HuH-7 (cell line): Measurements from ENCODE around the gene RAI2.

Experiments used
- DNase-seq: peaks from one replicate; pipeline ENCODE4 v3.0.0; 2011; ENCODE audit warnings: low spot score

RAI2 gene

DNA sequence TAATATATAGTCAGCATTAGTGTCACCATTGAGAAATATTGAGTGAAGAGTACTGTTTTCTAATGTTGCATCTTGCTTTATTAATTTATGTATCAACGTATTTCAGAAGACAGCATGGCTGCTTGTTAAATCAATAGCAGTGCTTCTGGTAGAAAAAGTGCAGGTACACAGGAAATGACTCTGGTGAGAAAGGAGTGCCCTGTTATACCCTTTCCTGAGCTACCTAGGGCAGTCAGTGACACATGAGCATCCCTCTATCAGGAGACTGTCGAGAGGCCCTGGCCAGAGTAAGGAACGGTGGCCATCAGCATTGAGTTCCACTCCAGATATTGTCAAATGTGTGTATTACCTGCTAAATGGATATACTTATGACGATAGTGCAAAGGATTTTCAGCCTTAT lies 81.7 kb downstream of the RAI2 start:
- DNase-seq: no peak

DNA sequence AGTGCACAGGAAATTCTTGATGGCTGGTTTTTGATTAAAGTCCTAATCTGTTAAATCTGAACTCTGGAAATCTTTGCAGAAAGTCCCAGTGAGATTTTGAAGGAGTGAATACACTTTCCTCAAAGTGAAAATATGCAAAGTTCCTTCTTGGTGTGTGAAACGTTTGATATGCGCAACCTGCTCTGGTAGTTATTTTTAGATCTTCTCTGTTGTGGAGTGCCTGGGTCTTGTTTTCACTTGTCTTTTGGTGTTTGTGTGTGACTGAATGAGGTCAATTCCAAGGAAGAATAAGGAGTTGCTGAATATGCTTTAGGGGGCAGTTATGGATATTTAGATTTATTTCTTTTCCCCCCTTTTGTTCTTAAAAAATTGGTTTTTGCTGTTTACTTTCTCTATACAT lies 82.1 kb downstream of the RAI2 start:
- DNase-seq: no peak

DNA sequence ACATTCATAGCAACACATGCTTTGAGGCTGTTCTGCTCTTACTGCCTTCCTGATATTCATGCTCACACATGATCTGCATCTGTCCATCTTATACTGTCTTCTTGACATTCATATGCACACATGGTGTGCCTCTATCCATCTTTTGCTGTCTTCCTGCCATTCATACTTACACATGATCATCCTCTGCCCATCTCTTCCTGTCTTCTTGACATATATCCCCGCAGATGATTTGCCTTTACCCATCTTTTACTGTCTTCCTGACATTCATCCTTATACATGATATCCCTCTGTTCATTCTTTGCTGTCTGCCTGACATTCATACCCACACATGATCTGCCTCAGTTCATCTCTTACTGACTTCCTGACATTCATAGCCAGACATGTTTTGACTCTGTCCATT lies 87.0 kb downstream of the RAI2 start:
- DNase-seq: no peak

DNA sequence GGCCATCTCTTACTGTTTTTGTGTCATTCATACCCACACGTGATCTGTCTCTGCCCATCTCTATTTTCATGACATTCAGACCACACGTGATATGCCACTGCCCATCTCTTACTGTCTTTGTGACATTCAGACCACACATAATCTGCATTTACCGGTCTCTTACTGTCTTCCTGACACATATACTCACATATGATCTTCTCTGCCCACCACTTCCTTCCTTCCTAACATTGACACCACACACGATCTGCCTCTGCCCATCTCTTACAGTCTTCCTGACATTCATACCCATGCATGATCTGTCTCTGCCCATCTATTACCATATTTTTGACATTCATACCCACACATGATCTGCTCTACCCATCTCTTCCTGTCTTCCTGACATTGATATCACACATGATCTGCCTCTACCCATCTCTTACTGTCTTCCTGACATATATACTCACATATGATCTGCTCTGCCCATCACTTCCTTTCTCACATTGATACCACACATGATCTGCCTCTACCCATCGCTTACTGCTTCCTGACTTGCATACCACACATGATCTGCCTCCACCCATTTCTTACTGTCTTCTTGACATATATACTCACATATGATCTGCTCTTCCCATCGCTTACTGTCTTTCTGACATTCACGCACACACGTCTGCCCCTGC lies 87.7 kb downstream of the RAI2 start:
- DNase-seq: no peak

DNA sequence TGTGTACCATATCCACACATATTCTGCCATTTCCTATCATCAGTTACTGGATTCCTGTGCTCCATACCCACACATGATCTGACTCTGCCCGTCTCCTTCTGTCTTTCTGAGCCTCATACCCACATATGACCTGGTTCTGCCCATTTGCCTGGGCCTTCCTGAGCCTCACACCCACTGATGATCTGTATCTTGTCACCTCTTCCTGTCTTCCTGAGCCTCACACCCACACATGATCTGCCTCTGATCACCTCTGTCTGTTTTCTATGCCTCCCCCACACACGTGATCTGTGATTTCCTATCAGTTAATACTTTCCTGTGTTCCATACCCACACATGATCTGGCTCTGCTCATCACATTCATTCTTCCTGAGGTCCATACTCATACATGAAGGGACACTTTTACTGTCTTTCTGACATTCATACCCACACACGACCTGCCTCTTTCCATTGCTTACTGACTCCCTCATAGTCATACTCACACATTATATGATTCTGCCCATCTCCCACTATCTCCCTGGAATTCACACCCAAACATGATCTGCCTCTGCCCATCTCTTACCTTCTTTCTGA lies 91.3 kb downstream of the RAI2 start:
- no peak for DNase-seq

DNA sequence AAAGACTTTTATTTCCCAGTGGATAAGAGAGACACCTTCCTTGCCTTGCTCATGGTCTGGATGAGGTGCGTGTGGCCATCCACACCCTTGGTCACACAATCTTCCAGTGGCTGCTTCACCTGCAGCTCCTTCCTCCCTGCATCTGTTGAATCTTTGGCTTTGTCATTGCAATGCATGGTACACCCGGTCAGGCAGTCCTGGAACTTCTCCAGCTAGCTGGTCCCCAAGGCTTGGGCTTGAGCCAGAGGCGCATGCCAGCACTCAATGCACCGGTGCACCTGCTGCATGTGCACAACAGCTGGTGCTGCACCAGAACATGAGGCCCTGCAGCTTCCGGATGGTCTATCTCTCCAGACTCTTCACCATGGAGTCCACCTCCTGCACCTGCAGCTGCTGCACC lies 92.1 kb downstream of the RAI2 start:
- no peak for DNase-seq

DNA sequence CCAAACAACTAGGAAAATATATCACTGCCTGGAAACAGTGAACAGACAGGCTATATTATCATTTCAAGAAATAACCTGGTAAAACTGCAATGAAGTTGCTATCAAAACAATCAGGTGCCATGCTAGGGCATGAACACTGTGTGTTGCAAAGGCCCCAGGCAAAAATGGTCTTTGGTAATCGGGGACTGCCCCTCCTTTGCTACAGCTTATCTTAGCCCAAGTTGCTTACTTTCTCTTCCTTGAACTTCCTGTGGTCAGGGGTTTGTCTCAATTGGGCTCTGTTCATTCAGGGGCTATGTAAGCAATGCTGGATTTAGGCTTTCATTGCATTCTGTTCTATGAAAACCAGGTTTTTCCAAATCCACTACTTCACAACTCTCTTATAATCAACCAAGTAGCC lies 93.4 kb downstream of the RAI2 start:
- no peak for DNase-seq

DNA sequence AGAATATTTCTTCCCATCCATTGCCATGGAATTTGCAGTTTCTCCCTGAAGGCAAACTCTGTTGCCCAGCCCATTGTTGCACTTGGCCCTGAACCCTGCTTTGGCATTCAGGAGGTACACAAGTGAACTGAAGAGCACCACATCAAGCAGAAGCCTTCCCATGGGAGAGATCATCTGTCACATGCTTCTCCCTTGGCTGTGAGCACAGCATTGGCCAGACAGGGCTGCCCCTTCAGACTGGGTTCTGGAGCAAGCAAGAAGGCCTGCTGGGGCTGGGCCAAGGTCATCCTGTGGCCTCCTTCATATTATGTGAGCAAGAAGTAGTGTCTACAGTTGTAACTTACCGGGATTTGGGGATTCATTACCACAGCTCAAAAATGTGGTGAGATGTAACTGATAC lies 101.1 kb downstream of the RAI2 start:
- DNase-seq: no peak

DNA sequence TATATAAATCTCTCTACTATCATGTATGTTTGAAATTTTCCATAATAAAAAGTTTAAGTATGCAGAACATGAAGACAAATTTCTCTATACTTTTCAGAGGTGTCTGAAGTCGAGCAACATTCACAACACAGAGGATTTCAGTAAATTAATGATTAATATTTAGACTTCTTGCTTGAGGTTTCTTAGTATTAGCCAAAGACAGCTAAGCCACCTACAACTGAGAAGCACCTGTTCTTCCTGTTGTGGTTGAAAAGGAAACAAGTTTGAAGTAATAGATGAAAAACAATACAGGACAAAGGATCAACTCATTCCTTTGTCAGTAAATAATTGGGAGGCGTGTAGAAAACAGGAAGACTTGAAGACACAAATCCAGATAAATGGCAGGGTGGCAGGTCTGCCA lies 102.7 kb downstream of the RAI2 start:
- no peak for DNase-seq

DNA sequence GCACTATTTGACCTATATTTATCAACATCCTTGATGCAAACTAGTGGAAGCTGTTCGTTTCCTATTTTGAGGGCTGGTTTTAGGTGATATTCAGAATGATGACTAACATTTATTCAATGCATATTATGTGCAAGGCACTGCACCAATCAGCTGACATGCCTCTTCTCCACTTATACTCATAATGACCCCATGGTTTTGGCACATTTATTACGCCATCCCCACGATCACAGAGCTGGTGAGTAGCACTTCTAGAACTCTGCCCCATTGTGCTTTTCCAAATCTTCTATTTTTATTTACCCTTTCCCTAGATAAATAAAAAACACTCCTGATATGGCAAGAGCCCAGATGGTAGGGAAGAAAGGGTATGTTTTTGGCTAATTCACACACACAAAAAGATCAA lies 110.7 kb downstream of the RAI2 start:
- no peak for DNase-seq
